Heart right ventricle (tissue), 16 donors: Measurements from ENCODE around the gene SLFN12. TPM values are rescaled to one million over a fixed set of nuclear protein-coding genes. Genes with fewer than 3 reads are reported as not detected.

Source experiments
- ATAC-seq, 8 donors: fragments of 200-7000 bp; cut with Tn5 transposase; one replicate each; pipeline ENCODE4 v1.9.1; 2020; ENCODE audit warnings: mild to moderate bottlenecking in 8 of 8, moderate library complexity in 8 of 8, moderate number of reproducible peaks in 1 of 8
- DNase-seq, 2 donors: peaks; one replicate each; pipeline ENCODE4 v3.0.0-alpha.2; 2020
- H3K27ac ChIP-seq, 10 donors: fragments of 200-600 bp; sonication (generic) in 2 of 10; one replicate each; pipeline versions ENCODE4 v1.5.0 to v1.8.0; 2020 to 2022; ENCODE audit warnings: mild to moderate bottlenecking in 3 of 10
- H3K27me3 ChIP-seq, 7 donors: fragments of 200-600 bp; one replicate each; pipeline ENCODE4 v1.8.0; 2021 to 2022; ENCODE audit warnings: mild to moderate bottlenecking in 2 of 7
- H3K36me3 ChIP-seq, 9 donors: fragments of 200-600 bp; sonication (generic) in 1 of 9; one replicate each; pipeline versions ENCODE4 v1.5.0 to v1.8.0; 2020 to 2022; ENCODE audit warnings: mild to moderate bottlenecking in 2 of 9
- H3K4me1 ChIP-seq, 9 donors: fragments of 200-600 bp; sonication (generic) in 1 of 9; one replicate each; pipeline versions ENCODE4 v1.5.0 to v1.8.0; 2020 to 2022; ENCODE audit warnings: mild to moderate bottlenecking in 4 of 9
- H3K4me3 ChIP-seq, 10 donors: fragments of 200-600 bp; sonication (generic) in 2 of 10; one replicate each; pipeline versions ENCODE4 v1.5.0 to v1.8.0; 2020 to 2022; ENCODE audit warnings: mild to moderate bottlenecking in 7 of 10, moderate library complexity in 2 of 10
- H3K9me3 ChIP-seq, 11 donors: fragments of 200-600 bp in 10 of 11; sonication (generic) in 2 of 11; one replicate each; pipeline versions ENCODE4 v1.5.0 to v1.8.0; 2013 to 2022; ENCODE audit warnings: mild to moderate bottlenecking in 2 of 11, control low read depth in 1 of 11, moderate library complexity in 1 of 11
- CTCF ChIP-seq, 9 donors: fragments of 200-600 bp; sonication (generic) in 2 of 9; IDR thresholded peaks; one replicate each; pipeline versions ENCODE4 v1.5.0 to v1.8.0; 2021 to 2022; ENCODE audit warnings: antibody characterized with exemption in 9 of 9, mild to moderate bottlenecking in 5 of 9, moderate library complexity in 1 of 9
- WGBS, 2 donors: extraction: QIAGEN DNeasy Blood & Tissue Kit; methylation state at CpG; one replicate each; pipeline ENCODE4 v1.1.7; 2013; ENCODE audit warnings: inconsistent platforms in 1 of 2; 5-methylcytosine and 5-hydroxymethylcytosine counted together
- intact Hi-C, 10 donors: fragments of 100-400 bp; cut with DNase I; formaldehyde crosslinking; loops; one replicate each; pipeline versions ENCODE4 v1.11.1 to v1.14.2; 2022
- polyA plus RNA-seq, 2 donors: library from polyadenylated mRNA; stranded (reverse); fragments of 200-250 nt; gene quantifications; one replicate each; pipeline ENCODE4 v1.2.3, GENCODE V29; 2013
- total RNA-seq, 10 donors: library from RNA; stranded (reverse); fragmentation: NEBNext Ultra II Directional in 3 of 10; extraction: Animal tissue kit (Norgen Biotek cat#: 25700) in 3 of 10; gene quantifications; one replicate each; pipeline versions ENCODE4 v1.2.1 to v1.2.4, GENCODE V29; 2021 to 2023
- donor health status: Arrhythmogenic right ventricular cardiomyopathy.
- donor health status: ischemic (EF 13 %, LVEDD 7.1; RV severe dilation, severe dysfunction).
- donor health status: healthy with polysubstance abuse.
- donor health status: DM: no; HTN: yes; CAD: no.
- donor health status: DM: no; HTN: no; CAD: no.
- donor health status: ischemic (EF 25% LVEDD 6.9; RV normal size, moderate dysfunction).
- donor health status: ischemic (EF 25% LVEDD 5.7; RV mildly dilated, moderate dysfunction).
- donor health status: healthy.
- donor health status: DM: yes; HTN: yes; CAD: no.
- donor health status: Ischemic cardiomyopathy.
- donor health status: ischemic (EF 35%, LVEDD 5.7; RV mildly dilated, moderate dysfunction).
- donor health status: nonischemic (EF 11% LVEDD 7.7; RV severe dilation, severe dysfunction).
- donor health status: DM: yes; HTN: yes; CAD: no.
- donor health status: PGD.
- donor health status: ischemic (EF 29% LVEDD 5.4; RV normal size, mild dysfunction).
- donor health status: nonischemic (EF 23%, LVEDD 6.1; RV moderate dilation, normal function).

SLFN12 gene
- total and polyA plus RNA-seq, 12 donors: 0.96 to 7.8 (median 3.8) TPM

GRCh38 chr17:35390156-35390555 is 42.1 kb downstream of the SLFN12 start:
- H3K4me3 ChIP-seq: no peak overlapping the region
- DNase-seq (no peak), ATAC-seq (no peak)
- H3K9me3 ChIP-seq: no peaks in the 10 kb centered on the region
- peaks cover 0 to 11% (median 0%) of the 10 kb centered on the region in 9 donors for H3K4me1 ChIP-seq
- H3K36me3 ChIP-seq: no peaks in the 10 kb centered on the region
- intact Hi-C loops: no loop called here
- peaks cover 0 to 8% (median 0%) of the 10 kb centered on the region in 7 donors for H3K27me3 ChIP-seq
- 57 to 85% methylated on average over 2 of the region's 2 CpGs for WGBS, 2 donors
- TF ChIP-seq CTCF (IDR thresholded peaks at IDR 0.05): no peak
- no peak overlapping the region for H3K27ac ChIP-seq

DNA sequence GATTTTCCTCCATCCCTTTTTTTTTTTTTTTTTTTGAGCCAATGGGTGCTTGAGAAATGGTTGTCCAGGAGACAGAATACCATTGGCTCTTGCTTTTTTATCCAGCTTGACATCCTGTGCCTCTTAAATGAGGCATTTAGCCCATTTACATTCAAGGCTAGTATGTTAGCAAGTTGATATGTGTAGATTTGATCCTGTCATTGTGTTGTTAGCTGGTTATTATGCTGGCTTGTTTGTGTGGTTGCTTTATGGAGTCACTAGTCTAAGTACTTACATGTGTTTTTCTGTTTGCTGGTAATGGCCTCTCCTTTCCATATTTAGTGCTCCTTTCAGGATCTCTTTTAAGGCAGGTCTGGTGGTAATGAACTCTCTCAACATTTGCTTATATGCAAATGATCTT is 44.8 kb downstream of the SLFN12 start:
- Histone ChIP-seq H3K4me3 (no peak overlapping the region), H3K36me3 (no peaks in the 10 kb centered on the region), H3K27ac (no peak overlapping the region), H3K27me3 (peaks cover 0 to 8% (median 0%) of the 10 kb centered on the region in 7 donors), H3K4me1 (peaks cover 0 to 11% (median 0%) of the 10 kb centered on the region in 9 donors), H3K9me3 (peaks cover 0 to 12% (median 0%) of the 10 kb centered on the region in 11 donors)
- no peak for DNase-seq
- no peak for ATAC-seq
- no peak for TF ChIP-seq CTCF (IDR thresholded peaks at IDR 0.05)
- intact Hi-C loops: no loop called here

- Histone ChIP-seq H3K4me3 (peak overlapping the region in 2 of 10 donors; percentile 13 to 36), H3K36me3 (no peaks in the 10 kb centered on the region), H3K27me3 (peaks cover 0 to 17% (median 0%) of the 10 kb centered on the region in 7 donors), H3K4me1 (peaks cover 0 to 39% (median 15%) of the 10 kb centered on the region in 9 donors), H3K9me3 (peaks cover 0 to 8% (median 0%) of the 10 kb centered on the region in 11 donors), H3K27ac (peak overlapping the region in 7 of 10 donors; percentile 28 to 99 (median 65))
- no peak for TF ChIP-seq CTCF (IDR thresholded peaks at IDR 0.05)
- 53 to 69% methylated on average over 3 of the region's 3 CpGs for WGBS, 2 donors
- intact Hi-C loops: loop anchor here in 5 of 10 donors (5.0 to 10.0 kb wide), 5 partner anchors 55 to 157 kb away; partner anchors contain the start of genes SLFN12 (in 3 of the 5) and SLFN12L (in 2 of the 5)
- no peak for ATAC-seq
- DNase-seq: no peak
These were observed 54.6 kb downstream of the SLFN12 start for GRCh38 chr17:35377706-35378105.

GRCh38 chr17:35377068-35377467 is 55.2 kb downstream of the SLFN12 start:
- Histone ChIP-seq H3K27me3 (peaks cover 0 to 17% (median 0%) of the 10 kb centered on the region in 7 donors), H3K9me3 (peaks cover 0 to 7% (median 0%) of the 10 kb centered on the region in 11 donors), H3K36me3 (no peaks in the 10 kb centered on the region), H3K27ac (peak overlapping the region in 6 of 10 donors; percentile 28 to 99 (median 66)), H3K4me1 (peaks cover 0 to 43% (median 15%) of the 10 kb centered on the region in 9 donors), H3K4me3 (peak overlapping the region in 2 of 10 donors; percentile 13 to 36)
- no peak for DNase-seq
- no peak for TF ChIP-seq CTCF (IDR thresholded peaks at IDR 0.05)
- 68 to 78% methylated on average over 2 of the region's 2 CpGs for WGBS, 2 donors
- no peak for ATAC-seq
- intact Hi-C loops: loop anchor here in 5 of 10 donors (5.0 to 10.0 kb wide), 5 partner anchors 55 to 158 kb away; partner anchors contain the start of genes SLFN12 (in 3 of the 5) and SLFN12L (in 2 of the 5)
